HEK293 (cell line): ENCODE data around the gene TADA3.

Source experiments
- CTCF ChIA-PET: fragments of 350-600 bp; formaldehyde crosslinking; extraction: SDS; loops from one replicate; lab custom pipeline; 2021; ENCODE audit warnings: antibody characterized with exemption; lab: Yijun Ruan, JAX
- POLR2A ChIA-PET: fragments of 300-600 bp; formaldehyde crosslinking; extraction: SDS; loops from one replicate; lab custom pipeline; 2020; ENCODE audit warnings: antibody characterized with exemption, inconsistent platforms; lab: Yijun Ruan, JAX
- H3K27ac ChIP-seq: fragments of 200-500 bp; sonication (Bioruptor generic); 2 replicates; pipeline ENCODE4 v1.5.1; 2014; ENCODE audit warnings: low read depth, low read length, control low read depth, inconsistent platforms; ENCODE audit errors: extremely low read depth
- H3K36me3 ChIP-seq, 2 experiments: fragments of 200-500 bp in 1 of 2; sonication (Bioruptor generic) in 1 of 2; 1 replicate in 1 of 2; 2 replicates in 1 of 2; pipeline ENCODE4 v1.5.1; 2014 to 2017; ENCODE audit warnings: inconsistent platforms in 2 of 2, low read length in 2 of 2; ENCODE audit not compliant: control insufficient read depth in 2 of 2, insufficient read depth in 1 of 2
- H3K4me1 ChIP-seq: fragments of 200-500 bp; sonication (Bioruptor generic); 2 replicates; pipeline ENCODE4 v1.5.1; 2014; ENCODE audit warnings: mild to moderate bottlenecking, low read length, inconsistent platforms; ENCODE audit not compliant: control insufficient read depth, insufficient read depth
- H3K4me3 ChIP-seq: 2 replicates; pipeline ENCODE4 v1.5.1; 2011; ENCODE audit warnings: low read depth, mild to moderate bottlenecking, control low read depth, low read length, moderate library complexity
- H3K9me3 ChIP-seq: fragments of 200-500 bp; sonication (Bioruptor generic); 2 replicates; pipeline ENCODE4 v1.5.1; 2014; ENCODE audit warnings: low read depth, low read length, inconsistent platforms; ENCODE audit not compliant: control insufficient read depth, insufficient read depth
- BCL11B ChIP-seq: fragments of 450-650 bp; formaldehyde crosslinking; IDR thresholded peaks from 2 replicates; pipeline ENCODE4 v1.5.1; 2016; ENCODE audit warnings: low read depth, missing biosample characterization, missing genetic modification characterization
- ELK4 ChIP-seq: IDR thresholded peaks from 2 replicates; pipeline ENCODE4 v1.6.1; 2011; ENCODE audit warnings: mild to moderate bottlenecking, low read depth, low read length, borderline replicate concordance
- GFI1B ChIP-seq: fragments of 450-650 bp; formaldehyde crosslinking; IDR thresholded peaks from 2 replicates; pipeline ENCODE4 v1.5.1; 2016; ENCODE audit warnings: missing biosample characterization, missing genetic modification characterization
- KLF8 ChIP-seq: fragments of 450-650 bp; formaldehyde crosslinking; IDR thresholded peaks from 2 replicates; pipeline ENCODE4 v1.5.1; 2016; ENCODE audit warnings: missing biosample characterization, missing genetic modification characterization
- MYNN ChIP-seq: fragments of 450-650 bp; formaldehyde crosslinking; IDR thresholded peaks from 2 replicates; pipeline ENCODE4 v1.5.1; 2016; ENCODE audit warnings: missing biosample characterization, missing genetic modification characterization, borderline replicate concordance
- ZBTB20 ChIP-seq: fragments of 450-650 bp; formaldehyde crosslinking; IDR thresholded peaks from 2 replicates; pipeline ENCODE4 v1.5.1; 2016; ENCODE audit warnings: missing biosample characterization, missing genetic modification characterization
- ZFP3 ChIP-seq: fragments of 450-650 bp; formaldehyde crosslinking; IDR thresholded peaks from 2 replicates; pipeline ENCODE4 v1.5.1; 2016; ENCODE audit warnings: low read depth, missing biosample characterization, missing genetic modification characterization
- ZFP37 ChIP-seq: fragments of 450-650 bp; formaldehyde crosslinking; IDR thresholded peaks from 2 replicates; pipeline ENCODE4 v1.5.1; 2016; ENCODE audit warnings: missing biosample characterization, missing genetic modification characterization
- ZFP41 ChIP-seq: fragments of 450-650 bp; formaldehyde crosslinking; IDR thresholded peaks from 2 replicates; pipeline ENCODE4 v1.5.1; 2016; ENCODE audit warnings: missing biosample characterization, missing genetic modification characterization, borderline replicate concordance
- ZNF133 ChIP-seq: fragments of 450-650 bp; formaldehyde crosslinking; IDR thresholded peaks from 2 replicates; pipeline ENCODE4 v1.5.1; 2016; ENCODE audit warnings: missing biosample characterization, missing genetic modification characterization
- ZNF146 ChIP-seq: fragments of 450-650 bp; formaldehyde crosslinking; IDR thresholded peaks from 2 replicates; pipeline ENCODE4 v1.5.1; 2016; ENCODE audit warnings: missing biosample characterization, missing genetic modification characterization
- ZNF148 ChIP-seq: fragments of 450-650 bp; formaldehyde crosslinking; IDR thresholded peaks from 2 replicates; pipeline ENCODE4 v1.5.0; 2017; ENCODE audit warnings: missing biosample characterization, missing genetic modification characterization, borderline replicate concordance
- ZNF169 ChIP-seq: fragments of 450-650 bp; formaldehyde crosslinking; IDR thresholded peaks from 2 replicates; pipeline ENCODE4 v1.5.1; 2016; ENCODE audit warnings: missing biosample characterization, missing genetic modification characterization
- ZNF19 ChIP-seq: fragments of 450-650 bp; formaldehyde crosslinking; IDR thresholded peaks from 2 replicates; pipeline ENCODE4; 2016; ENCODE audit warnings: missing biosample characterization, missing genetic modification characterization, low read depth
- ZNF2 ChIP-seq: fragments of 450-650 bp; formaldehyde crosslinking; IDR thresholded peaks from 2 replicates; pipeline ENCODE4 v1.5.1; 2016; ENCODE audit warnings: missing biosample characterization, missing genetic modification characterization
- ZNF280C ChIP-seq: fragments of 450-650 bp; formaldehyde crosslinking; IDR thresholded peaks from 2 replicates; pipeline ENCODE4 v1.5.1; 2016; ENCODE audit warnings: missing biosample characterization, missing genetic modification characterization
- ZNF391 ChIP-seq: fragments of 450-650 bp; formaldehyde crosslinking; IDR thresholded peaks from 2 replicates; pipeline ENCODE4 v1.5.1; 2016; ENCODE audit warnings: low read depth, missing biosample characterization, missing genetic modification characterization, borderline replicate concordance
- ZNF426 ChIP-seq: fragments of 450-650 bp; formaldehyde crosslinking; IDR thresholded peaks from 2 replicates; pipeline ENCODE4 v1.5.1; 2017; ENCODE audit warnings: missing biosample characterization, missing genetic modification characterization, mild to moderate bottlenecking, inconsistent platforms, moderate library complexity
- ZNF501 ChIP-seq: fragments of 450-650 bp; formaldehyde crosslinking; IDR thresholded peaks from 2 replicates; pipeline ENCODE4 v1.5.1; 2016; ENCODE audit warnings: missing biosample characterization, missing genetic modification characterization
- ZNF513 ChIP-seq: fragments of 450-650 bp; IDR thresholded peaks from 2 replicates; pipeline ENCODE4 v1.5.1; 2018; ENCODE audit warnings: missing biosample characterization, missing genetic modification characterization
- ZNF529 ChIP-seq: fragments of 450-650 bp; formaldehyde crosslinking; IDR thresholded peaks from 2 replicates; pipeline ENCODE4 v1.5.1; 2017; ENCODE audit warnings: missing genetic modification characterization, missing biosample characterization; ENCODE audit not compliant: insufficient replicate concordance
- ZNF561 ChIP-seq: fragments of 450-650 bp; IDR thresholded peaks from 2 replicates; pipeline ENCODE4 v1.5.1; 2018; ENCODE audit warnings: missing biosample characterization, missing genetic modification characterization, borderline replicate concordance
- ZNF596 ChIP-seq: fragments of 450-650 bp; IDR thresholded peaks from 2 replicates; pipeline ENCODE4 v1.5.0; 2018; ENCODE audit warnings: missing biosample characterization, mild to moderate bottlenecking, missing genetic modification characterization, moderate library complexity
- ZNF626 ChIP-seq: fragments of 450-650 bp; sonication (Bioruptor Pico); formaldehyde crosslinking; IDR thresholded peaks from 2 replicates; pipeline ENCODE4 v1.5.1; 2018; ENCODE audit warnings: missing biosample characterization, missing genetic modification characterization, inconsistent platforms
- ZNF660 ChIP-seq: fragments of 450-650 bp; IDR thresholded peaks from 2 replicates; pipeline ENCODE4 v1.5.1; 2018; ENCODE audit warnings: missing biosample characterization, mild to moderate bottlenecking, missing genetic modification characterization
- ZNF677 ChIP-seq: fragments of 450-650 bp; IDR thresholded peaks from 2 replicates; pipeline ENCODE4 v1.5.0; 2018; ENCODE audit warnings: missing biosample characterization, mild to moderate bottlenecking, missing genetic modification characterization, moderate library complexity
- ZNF776 ChIP-seq: fragments of 450-650 bp; formaldehyde crosslinking; IDR thresholded peaks from 2 replicates; pipeline ENCODE4 v1.5.0; 2017; ENCODE audit warnings: missing biosample characterization, missing genetic modification characterization, borderline replicate concordance
- ZSCAN23 ChIP-seq: fragments of 450-650 bp; formaldehyde crosslinking; IDR thresholded peaks from 2 replicates; pipeline ENCODE4 v1.5.1; 2016; ENCODE audit warnings: missing biosample characterization, missing genetic modification characterization

Gene TADA3

GRCh38 chr3:9820946-9821345, 28.7 kb upstream of the TADA3 start:
- H3K9me3 ChIP-seq: no peaks in the 10 kb centered on the region
- no peak overlapping the region for H3K4me3 ChIP-seq
- ChIA-PET CTCF (interaction anchor here (0.7 to 0.9 kb wide), 2 partner anchors 105 to 859 kb away, joined by 3 read pairs; no protein-coding TSS in a partner anchor), POLR2A (no interaction called here)
- H3K36me3 ChIP-seq: peaks cover 5 to 40% of the 10 kb centered on the region in 2 experiments; a peak in 2 of 3 replicates
- no peak overlapping the region for H3K27ac ChIP-seq
- no peaks in the 10 kb centered on the region for H3K4me1 ChIP-seq
- TF ChIP-seq ZNF596 (tag by site-specific recombination): no peak
- TF ChIP-seq ELK4: no peak
- TF ChIP-seq ZFP41: no peak
- no peak for TF ChIP-seq ZNF513
- TF ChIP-seq MYNN: no peak
- no peak for TF ChIP-seq ZNF19 (tag by site-specific recombination)
- TF ChIP-seq ZNF2: no peak
- no peak for TF ChIP-seq ZFP37 (tag by site-specific recombination)
- TF ChIP-seq GFI1B (tag by site-specific recombination): no peak
- no peak for TF ChIP-seq BCL11B (tag by site-specific recombination)
- TF ChIP-seq ZNF169 (tag by site-specific recombination): no peak
- no peak for TF ChIP-seq KLF8 (tag by site-specific recombination)
- TF ChIP-seq ZNF133 (tag by site-specific recombination): no peak
- TF ChIP-seq ZNF626 (tag by site-specific recombination): no peak
- no peak for TF ChIP-seq ZNF561
- no peak for TF ChIP-seq ZNF501 (tag by site-specific recombination)
- TF ChIP-seq ZFP3: no peak
- TF ChIP-seq ZSCAN23 (tag by site-specific recombination): no peak
- TF ChIP-seq ZNF148 (tag by site-specific recombination): no peak

GRCh38 chr3:9820543-9820942, 28.3 kb upstream of the TADA3 start:
- CTCF ChIA-PET: interaction anchor here (0.6 to 0.8 kb wide), 3 partner anchors 126 to 309 kb away, joined by 3 to 4 read pairs (median 3); no protein-coding TSS in a partner anchor
- peaks cover 5 to 40% of the 10 kb centered on the region in 2 experiments; a peak in 2 of 3 replicates for H3K36me3 ChIP-seq
- TF ChIP-seq ZNF529 (no peak), ZNF426 (tag by site-specific recombination) (no peak), ZNF776 (tag by site-specific recombination) (no peak), ZNF280C (tag by site-specific recombination) (no peak), ZNF391 (tag by site-specific recombination) (no peak), ZNF660 (tag by site-specific recombination) (no peak), ZNF146 (tag by site-specific recombination) (no peak), ZNF677 (no peak), ZBTB20 (tag by site-specific recombination) (no peak)
- H3K4me1 ChIP-seq: no peaks in the 10 kb centered on the region
- POLR2A ChIA-PET: interaction anchor here (0.5 kb wide), 1 partner anchor 11 kb away, joined by 3 read pairs; no protein-coding TSS in a partner anchor
- no peak overlapping the region for H3K4me3 ChIP-seq
- no peak overlapping the region for H3K27ac ChIP-seq
- no peaks in the 10 kb centered on the region for H3K9me3 ChIP-seq
